Memory B cell (primary cell): ENCODE measurements around the gene RIF1.

Source experiments
- ATAC-seq: fragments of 150-1000 bp; cut with Tn5 transposase; 2 replicates; pipeline ENCODE4 v1.10.0; 2021; ENCODE audit warnings: low read depth, mild to moderate bottlenecking, moderate library complexity
- DNase-seq, 2 donors: peaks; one replicate each; pipeline ENCODE4 v3.0.0; 2022; ENCODE audit warnings: low spot score in 2 of 2
- H3K27ac Mint-ChIP-seq: one replicate; pipeline ENCODE4 v1.8.0; 2022; ENCODE audit warnings: mild to moderate bottlenecking, moderate library complexity, mixed read lengths
- H3K27me3 Mint-ChIP-seq: one replicate; pipeline ENCODE4 v1.8.0; 2022; ENCODE audit warnings: mixed read lengths
- H3K36me3 Mint-ChIP-seq: one replicate; pipeline ENCODE4 v1.8.0; 2022; ENCODE audit warnings: mild to moderate bottlenecking, mixed read lengths
- H3K4me1 Mint-ChIP-seq: one replicate; pipeline ENCODE4 v1.8.0; 2022; ENCODE audit warnings: mixed read lengths
- H3K4me3 Mint-ChIP-seq: one replicate; pipeline ENCODE4 v1.8.0; 2022; ENCODE audit warnings: mild to moderate bottlenecking, moderate library complexity, mixed read lengths
- H3K9me3 Mint-ChIP-seq: one replicate; pipeline ENCODE4 v1.8.0; 2022; ENCODE audit warnings: mixed read lengths

RIF1 gene

GRCh38 chr2:151470556-151470955 is 60.9 kb downstream of the RIF1 start:
- Mint-ChIP-seq H3K36me3 (peaks cover 42% of the 10 kb centered on the region), H3K27ac (no peak overlapping the region), H3K4me3 (no peak overlapping the region), H3K4me1 (peaks cover 4% of the 10 kb centered on the region), H3K27me3 (no peaks in the 10 kb centered on the region), H3K9me3 (peaks cover 4% of the 10 kb centered on the region)
- ATAC-seq = no peak
- no peak for DNase-seq

- Mint-ChIP-seq H3K36me3 (peaks cover 40% of the 10 kb centered on the region), H3K27ac (no peak overlapping the region), H3K4me1 (peaks cover 4% of the 10 kb centered on the region), H3K27me3 (no peaks in the 10 kb centered on the region), H3K4me3 (no peak overlapping the region), H3K9me3 (peaks cover 4% of the 10 kb centered on the region)
- no peak for ATAC-seq
- DNase-seq = no peak
Measured at GRCh38 chr2:151472966-151473365, 63.3 kb downstream of the RIF1 start.

- Mint-ChIP-seq H3K27ac (no peak overlapping the region), H3K4me1 (peaks cover 4% of the 10 kb centered on the region), H3K36me3 (peaks cover 33% of the 10 kb centered on the region), H3K9me3 (peaks cover 4% of the 10 kb centered on the region), H3K4me3 (no peak overlapping the region), H3K27me3 (no peaks in the 10 kb centered on the region)
- ATAC-seq (no peak), DNase-seq (no peak)
Measured at GRCh38 chr2:151475071-151475470, 65.4 kb downstream of the RIF1 start.

GRCh38 chr2:151476287-151476686 is 66.6 kb downstream of the RIF1 start:
- Mint-ChIP-seq H3K27ac (no peak overlapping the region), H3K36me3 (peaks cover 30% of the 10 kb centered on the region), H3K4me1 (peaks cover 4% of the 10 kb centered on the region), H3K27me3 (no peaks in the 10 kb centered on the region), H3K9me3 (no peaks in the 10 kb centered on the region), H3K4me3 (no peak overlapping the region)
- DNase-seq = no peak
- ATAC-seq = no peak

DNA sequence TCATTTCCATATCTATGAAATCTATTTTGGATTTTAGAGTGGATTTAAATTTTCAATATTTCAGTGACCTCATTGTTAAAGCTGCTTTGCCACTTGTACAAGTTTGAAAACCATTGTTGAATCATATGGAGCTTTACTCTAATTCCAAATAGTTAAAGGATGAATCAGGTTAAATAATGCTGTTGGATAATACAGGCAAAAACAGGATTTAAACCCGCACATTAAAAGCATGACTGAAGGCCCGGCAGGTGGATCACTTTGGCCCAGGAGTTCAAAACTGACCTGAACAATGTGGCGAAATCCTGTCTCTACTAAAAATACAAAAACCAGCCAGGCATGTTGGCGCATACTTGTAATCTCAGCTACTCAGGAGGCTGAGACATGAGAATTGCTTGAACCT is 68.3 kb downstream of the RIF1 start:
- H3K9me3 Mint-ChIP-seq = no peaks in the 10 kb centered on the region
- no peaks in the 10 kb centered on the region for H3K27me3 Mint-ChIP-seq
- no peak overlapping the region for H3K4me3 Mint-ChIP-seq
- DNase-seq = no peak
- H3K4me1 Mint-ChIP-seq = no peaks in the 10 kb centered on the region
- ATAC-seq = no peak
- H3K27ac Mint-ChIP-seq = no peak overlapping the region
- peaks cover 30% of the 10 kb centered on the region for H3K36me3 Mint-ChIP-seq

DNA sequence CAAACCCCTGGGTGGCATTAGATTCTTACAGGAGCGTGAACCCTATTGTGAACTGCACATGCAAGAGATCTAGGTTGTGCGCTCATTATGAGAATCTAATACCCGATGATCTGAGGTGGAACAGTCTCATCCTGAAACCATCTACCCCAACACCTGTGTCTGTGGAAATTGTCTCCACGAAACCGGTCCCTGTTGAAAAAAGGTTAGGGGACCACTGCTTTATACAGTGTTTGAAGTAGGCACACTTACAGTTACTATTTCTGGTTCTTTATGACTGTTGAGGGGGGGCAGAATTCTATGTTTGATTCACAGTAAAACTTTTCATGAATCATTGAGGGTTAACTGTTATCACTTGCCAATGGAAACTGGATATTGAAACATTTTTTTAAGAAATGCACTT is 72.0 kb downstream of the RIF1 start:
- ATAC-seq = no peak
- Mint-ChIP-seq H3K27me3 (no peaks in the 10 kb centered on the region), H3K27ac (no peak overlapping the region)

DNA sequence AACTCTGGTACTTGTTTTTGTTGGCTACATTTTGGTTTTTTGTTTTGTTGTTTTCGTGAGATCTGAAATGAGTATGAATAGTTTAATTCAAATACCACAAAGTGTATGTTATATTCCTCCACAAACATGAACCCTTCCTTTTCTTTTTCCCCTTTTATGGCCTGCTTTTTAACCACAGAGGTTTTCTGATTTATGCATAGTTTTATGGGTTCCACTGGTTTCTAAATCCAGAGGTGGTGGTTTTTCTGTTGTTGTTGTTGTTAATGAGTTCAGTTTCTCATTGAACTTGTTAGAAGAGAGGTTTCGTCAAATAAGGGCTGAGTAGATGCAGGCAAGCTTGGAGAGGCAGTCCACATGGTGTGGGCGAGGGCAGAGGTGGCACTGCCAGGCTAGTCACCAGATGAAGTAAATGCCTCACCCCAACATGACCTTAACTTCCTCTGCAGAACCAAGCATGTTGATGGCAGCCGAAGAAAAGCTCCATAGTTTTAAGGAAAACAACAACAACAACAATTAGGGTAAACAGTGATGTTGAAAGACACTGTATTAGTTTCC is 72.5 kb downstream of the RIF1 start:
- Mint-ChIP-seq H3K27me3 (no peaks in the 10 kb centered on the region), H3K36me3 (peaks cover 39% of the 10 kb centered on the region), H3K27ac (peak overlapping the region; percentile 24), H3K4me1 (peaks cover 5% of the 10 kb centered on the region), H3K4me3 (no peak overlapping the region), H3K9me3 (peaks cover 4% of the 10 kb centered on the region)
- no peak for ATAC-seq
- DNase-seq = no peak

More for the DNA sequence above, 72.0 kb downstream of the RIF1 start:
- Mint-ChIP-seq H3K9me3 (peaks cover 4% of the 10 kb centered on the region), H3K4me3 (no peak overlapping the region), H3K36me3 (peaks cover 40% of the 10 kb centered on the region), H3K4me1 (peaks cover 5% of the 10 kb centered on the region)
- DNase-seq = no peak

DNA sequence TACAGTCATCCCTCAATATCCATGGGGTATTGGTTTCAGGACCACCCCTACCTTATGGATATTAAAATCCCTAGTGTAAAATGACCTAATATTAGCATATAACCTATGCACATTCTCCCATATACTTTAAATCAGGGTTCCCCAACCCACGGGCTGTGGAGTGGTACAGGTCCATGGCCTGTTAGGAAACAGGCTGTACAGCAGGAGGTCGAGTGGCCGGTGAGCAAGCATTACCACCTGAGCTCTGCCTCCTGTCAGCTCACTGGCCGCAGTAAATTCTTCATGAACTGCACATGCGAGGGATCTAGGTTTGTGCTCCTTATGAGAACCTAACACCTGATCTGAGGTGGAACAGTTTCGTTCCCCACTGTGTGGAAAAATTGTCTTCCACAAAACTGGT is 73.8 kb downstream of the RIF1 start:
- peaks cover 4% of the 10 kb centered on the region for H3K9me3 Mint-ChIP-seq
- no peak overlapping the region for H3K4me3 Mint-ChIP-seq
- no peak for ATAC-seq
- no peak overlapping the region for H3K27ac Mint-ChIP-seq
- H3K4me1 Mint-ChIP-seq = peaks cover 5% of the 10 kb centered on the region
- no peaks in the 10 kb centered on the region for H3K27me3 Mint-ChIP-seq
- DNase-seq = no peak
- H3K36me3 Mint-ChIP-seq = peaks cover 37% of the 10 kb centered on the region

GRCh38 chr2:151484100-151484499 is 74.4 kb downstream of the RIF1 start:
- peaks cover 4% of the 10 kb centered on the region for H3K9me3 Mint-ChIP-seq
- no peak overlapping the region for H3K27ac Mint-ChIP-seq
- peaks cover 36% of the 10 kb centered on the region for H3K36me3 Mint-ChIP-seq
- DNase-seq = no peak
- peaks cover 5% of the 10 kb centered on the region for H3K4me1 Mint-ChIP-seq
- no peaks in the 10 kb centered on the region for H3K27me3 Mint-ChIP-seq
- no peak overlapping the region for H3K4me3 Mint-ChIP-seq
- no peak for ATAC-seq

DNA sequence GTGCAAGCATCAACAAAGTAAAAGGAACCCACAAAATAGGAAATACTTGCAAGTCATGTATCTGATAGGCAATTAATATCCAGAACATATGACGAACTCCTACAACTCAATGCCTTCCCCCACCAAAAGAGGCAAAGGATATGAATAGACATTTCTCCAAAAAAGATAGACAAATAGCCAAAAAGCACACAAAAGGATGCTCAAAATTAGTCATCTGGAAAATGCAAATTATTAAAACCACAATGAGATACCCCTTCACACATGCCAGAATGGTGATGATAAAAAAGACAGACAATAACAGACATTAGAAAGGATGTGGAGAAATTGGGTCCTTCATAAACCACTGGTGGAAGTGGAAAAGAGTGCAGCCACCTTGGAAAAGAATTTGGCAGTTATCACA is 76.4 kb downstream of the RIF1 start:
- peaks cover 35% of the 10 kb centered on the region for H3K36me3 Mint-ChIP-seq
- H3K27ac Mint-ChIP-seq = no peak overlapping the region
- ATAC-seq = no peak

GRCh38 chr2:151490276-151490675 is 80.6 kb downstream of the RIF1 start:
- H3K36me3 Mint-ChIP-seq = peaks cover 25% of the 10 kb centered on the region

More for the DNA sequence above, 76.4 kb downstream of the RIF1 start:
- Mint-ChIP-seq H3K27me3 (no peaks in the 10 kb centered on the region), H3K4me1 (peaks cover 5% of the 10 kb centered on the region), H3K4me3 (no peak overlapping the region), H3K9me3 (peaks cover 4% of the 10 kb centered on the region)
- DNase-seq = no peak

DNA sequence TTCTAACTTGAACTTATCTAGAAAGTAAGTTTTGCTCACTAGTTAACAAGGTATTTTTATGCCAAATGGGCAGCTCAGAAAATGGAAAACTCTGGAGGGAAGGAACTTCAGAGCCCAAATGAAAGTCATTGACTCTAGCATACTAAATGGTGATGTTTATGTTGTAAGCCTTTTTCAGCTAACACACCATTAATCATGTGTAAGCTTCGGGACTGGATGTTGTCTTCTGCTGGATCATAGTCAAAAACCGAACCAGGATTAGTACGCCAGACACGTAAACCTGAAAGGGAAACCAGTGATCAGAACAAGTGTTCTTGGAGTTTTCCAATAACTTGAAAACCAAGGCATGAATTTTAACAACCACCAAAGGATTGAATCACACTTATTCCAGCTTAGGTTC is 81.8 kb downstream of the RIF1 start:
- H3K4me3 Mint-ChIP-seq = no peak overlapping the region
- H3K9me3 Mint-ChIP-seq = peaks cover 3% of the 10 kb centered on the region
- H3K27ac Mint-ChIP-seq = no peak overlapping the region
- DNase-seq (no peak), ATAC-seq (no peak)
- no peaks in the 10 kb centered on the region for H3K27me3 Mint-ChIP-seq
- H3K4me1 Mint-ChIP-seq = no peaks in the 10 kb centered on the region
- peaks cover 16% of the 10 kb centered on the region for H3K36me3 Mint-ChIP-seq

More at GRCh38 chr2:151490276-151490675, 80.6 kb downstream of the RIF1 start:
- H3K4me3 Mint-ChIP-seq = no peak overlapping the region
- H3K27ac Mint-ChIP-seq = no peak overlapping the region
- DNase-seq = no peak
- no peaks in the 10 kb centered on the region for H3K27me3 Mint-ChIP-seq
- peaks cover 5% of the 10 kb centered on the region for H3K4me1 Mint-ChIP-seq
- H3K9me3 Mint-ChIP-seq = peaks cover 4% of the 10 kb centered on the region
- no peak for ATAC-seq

GRCh38 chr2:151498178-151498577 is 88.5 kb downstream of the RIF1 start:
- no peaks in the 10 kb centered on the region for H3K27me3 Mint-ChIP-seq
- no peaks in the 10 kb centered on the region for H3K4me1 Mint-ChIP-seq
- no peak overlapping the region for H3K4me3 Mint-ChIP-seq
- no peaks in the 10 kb centered on the region for H3K9me3 Mint-ChIP-seq
- ATAC-seq (no peak), DNase-seq (no peak)
- no peak overlapping the region for H3K27ac Mint-ChIP-seq
- peaks cover 7% of the 10 kb centered on the region for H3K36me3 Mint-ChIP-seq

GRCh38 chr2:151506170-151506569 is 96.5 kb downstream of the RIF1 start:
- Mint-ChIP-seq H3K27me3 (no peaks in the 10 kb centered on the region), H3K4me1 (no peaks in the 10 kb centered on the region), H3K9me3 (no peaks in the 10 kb centered on the region), H3K27ac (peak overlapping the region; percentile 35), H3K4me3 (no peak overlapping the region), H3K36me3 (peaks cover 8% of the 10 kb centered on the region)
- no peak for ATAC-seq
- no peak for DNase-seq

DNA sequence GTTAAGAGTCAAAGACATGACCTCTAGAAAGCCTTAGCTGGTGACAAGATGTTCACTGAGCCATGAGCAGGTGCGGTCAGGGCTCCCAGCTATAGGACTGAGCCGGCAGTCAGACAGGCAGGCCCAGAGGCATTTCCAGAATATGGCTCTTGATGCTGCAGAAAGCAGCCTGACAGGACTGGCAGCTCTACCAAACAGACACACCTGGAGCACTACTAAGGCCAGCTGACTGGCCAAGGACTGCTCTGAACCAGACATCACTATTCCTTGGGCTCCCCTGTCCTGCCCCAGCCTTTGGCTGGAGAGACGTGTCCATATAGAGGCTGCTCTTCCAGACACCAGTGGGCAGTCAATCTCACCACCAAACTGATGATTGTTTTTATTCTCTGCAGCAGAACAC is 98.8 kb downstream of the RIF1 start:
- H3K27ac Mint-ChIP-seq = no peak overlapping the region
- ATAC-seq = no peak
- H3K9me3 Mint-ChIP-seq = no peaks in the 10 kb centered on the region

More for the DNA sequence above, 98.8 kb downstream of the RIF1 start:
- Mint-ChIP-seq H3K4me3 (no peak overlapping the region), H3K36me3 (peaks cover 8% of the 10 kb centered on the region), H3K4me1 (no peaks in the 10 kb centered on the region), H3K27me3 (no peaks in the 10 kb centered on the region)
- no peak for DNase-seq
